SK-N-SH (cell line): ENCODE measurements around the gene EDIL3. TPM values are rescaled to one million over a fixed set of nuclear protein-coding genes. Genes with fewer than 3 reads are reported as not detected.

ENCODE experiments used
- CTCF ChIA-PET: fragments of 300-600, 350-600 bp; formaldehyde crosslinking; extraction: SDS; loops from one replicate; lab custom pipeline; 2021; lab: Yijun Ruan, JAX
- POLR2A ChIA-PET: fragments of 350-600 bp; sonication (Branson Sonifier 250); formaldehyde crosslinking; extraction: SDS; loops from one replicate; lab custom pipeline; 2020; ENCODE audit warnings: antibody characterized with exemption, inconsistent platforms; lab: Yijun Ruan, JAX
- DNase-seq: peaks from one replicate; pipeline ENCODE4 v3.0.0; 2012
- H2AFZ ChIP-seq: fragments of 200-600 bp; sonication (generic); 2 replicates; pipeline ENCODE4 v1.8.1; 2016; ENCODE audit warnings: antibody characterized with exemption, mild to moderate bottlenecking, low read depth
- H3F3A ChIP-seq: fragments of 200-600 bp; sonication (generic); replicated peaks from 2 replicates; pipeline ENCODE3; 2016; ENCODE audit warnings: antibody characterized with exemption, mild to moderate bottlenecking; ENCODE audit not compliant: insufficient read depth
- H3K27ac ChIP-seq, 2 experiments: fragments of 200-500 bp in 1 of 2; fragments of 200-600 bp in 1 of 2; sonication (Bioruptor generic) in 1 of 2; sonication (generic), shearing (Covaris generic) in 1 of 2; 2 replicates each; pipeline versions ENCODE4 v1.5.1 to v1.6.1; 2014 to 2016; ENCODE audit warnings: low read depth in 2 of 2, inconsistent platforms in 1 of 2, low read length in 1 of 2, mild to moderate bottlenecking in 1 of 2, mixed read lengths in 1 of 2
- H3K27me3 ChIP-seq: fragments of 200-600 bp; sonication (generic), shearing (Covaris generic); 2 replicates; pipeline ENCODE4 v1.6.1; 2016; ENCODE audit warnings: mixed run types; ENCODE audit not compliant: insufficient read depth
- H3K36me3 ChIP-seq, 2 experiments: fragments of 200-500 bp in 1 of 2; fragments of 200-600 bp in 1 of 2; sonication (Bioruptor generic) in 1 of 2; sonication (generic) in 1 of 2; replicated peaks in 1 of 2; 2 replicates each; pipeline versions ENCODE3 to v1.5.1; 2014 to 2016; ENCODE audit warnings: low read length in 1 of 2, mild to moderate bottlenecking in 1 of 2; ENCODE audit not compliant: insufficient read depth in 2 of 2, control insufficient read depth in 1 of 2
- H3K4me1 ChIP-seq, 2 experiments: fragments of 200-500 bp in 1 of 2; fragments of 200-600 bp in 1 of 2; sonication (Bioruptor generic) in 1 of 2; sonication (generic), shearing (Covaris generic) in 1 of 2; 2 replicates each; pipeline versions ENCODE4 v1.5.1 to v1.6.1; 2014 to 2016; ENCODE audit warnings: low read depth in 1 of 2, low read length in 1 of 2, mixed run types in 1 of 2; ENCODE audit not compliant: insufficient read depth in 2 of 2, control insufficient read depth in 1 of 2
- H3K4me2 ChIP-seq: fragments of 200-600 bp; sonication (generic), shearing (Covaris generic); 2 replicates; pipeline ENCODE4 v1.6.1; 2017; ENCODE audit warnings: mixed run types
- H3K4me3 ChIP-seq, 2 experiments: fragments of 200-500 bp in 1 of 2; fragments of 200-600 bp in 1 of 2; sonication (Bioruptor generic) in 1 of 2; sonication (generic), shearing (Covaris generic) in 1 of 2; 2 replicates each; pipeline versions ENCODE4 v1.5.1 to v1.8.1; 2014 to 2016; ENCODE audit warnings: low read depth in 2 of 2, inconsistent platforms in 1 of 2, low read length in 1 of 2, mild to moderate bottlenecking in 1 of 2, mixed read lengths in 1 of 2, moderate library complexity in 1 of 2
- H3K79me2 ChIP-seq: fragments of 200-600 bp; sonication (generic); 2 replicates; pipeline ENCODE4 v1.8.1; 2017; ENCODE audit warnings: mild to moderate bottlenecking; ENCODE audit not compliant: insufficient read depth
- H3K9ac ChIP-seq: fragments of 200-600 bp; sonication (generic); 2 replicates; pipeline ENCODE4 v1.6.1; 2017; ENCODE audit warnings: mixed run types
- H3K9me2 ChIP-seq: fragments of 200-600 bp; sonication (generic); 2 replicates; pipeline ENCODE4 v1.6.1; 2017; ENCODE audit warnings: mixed run types
- H3K9me3 ChIP-seq: fragments of 200-600 bp; sonication (generic); 2 replicates; pipeline ENCODE4 v1.6.1; 2017; ENCODE audit warnings: mixed run types, mild to moderate bottlenecking, moderate library complexity
- H4K20me1 ChIP-seq: fragments of 200-600 bp; sonication (generic); 2 replicates; pipeline ENCODE4 v1.6.1; 2017; ENCODE audit warnings: mild to moderate bottlenecking, mixed run types; ENCODE audit not compliant: insufficient read depth
- CHD2 ChIP-seq: fragments of 150-350 bp; IDR thresholded peaks from 2 replicates; pipeline ENCODE4 v1.6.1; 2018; ENCODE audit warnings: low read length; ENCODE audit not compliant: partially characterized antibody
- FOSL2 ChIP-seq: IDR thresholded peaks from 2 replicates; pipeline ENCODE4 v1.4.0; 2012; ENCODE audit warnings: low read depth, mild to moderate bottlenecking, moderate library complexity, borderline replicate concordance
- FOXM1 ChIP-seq: IDR thresholded peaks from 2 replicates; pipeline ENCODE4 v1.4.0; 2012; ENCODE audit warnings: low read depth, mild to moderate bottlenecking
- GATA2 ChIP-seq: sonication (generic); formaldehyde crosslinking; IDR thresholded peaks from 2 replicates; pipeline ENCODE4 v1.5.0; 2020; ENCODE audit warnings: mild to moderate bottlenecking, missing genetic modification reagents
- JUND ChIP-seq: IDR thresholded peaks from 2 replicates; pipeline ENCODE4 v1.4.0; 2012
- POLR2AphosphoS5 ChIP-seq: IDR thresholded peaks from 2 replicates; pipeline ENCODE4 v1.6.1; 2012; ENCODE audit warnings: low read depth, low read length
- RCOR1 ChIP-seq: fragments of 150-350 bp; IDR thresholded peaks from 2 replicates; pipeline ENCODE4 v1.6.1; 2017; ENCODE audit warnings: antibody characterized with exemption, low read length
- RXRA ChIP-seq: IDR thresholded peaks from 2 replicates; pipeline ENCODE4 v1.4.0; 2012; ENCODE audit warnings: low read depth, mild to moderate bottlenecking, borderline replicate concordance
- SIN3A ChIP-seq: IDR thresholded peaks from 2 replicates; pipeline ENCODE4 v1.6.1; 2012; ENCODE audit warnings: low read depth, mild to moderate bottlenecking, low read length, moderate library complexity, borderline replicate concordance
- SMC3 ChIP-seq: IDR thresholded peaks from 2 replicates; pipeline ENCODE4 v1.6.1; 2012; ENCODE audit warnings: low read depth, low read length, improper control_type of control experiment
- TAF1 ChIP-seq: IDR thresholded peaks from 2 replicates; pipeline ENCODE4 v1.6.1; 2012; ENCODE audit warnings: low read depth, mild to moderate bottlenecking, low read length, moderate library complexity, borderline replicate concordance
- YY1 ChIP-seq: IDR thresholded peaks from 2 replicates; pipeline ENCODE4 v1.4.0; 2012; ENCODE audit warnings: low read depth, mild to moderate bottlenecking
- WGBS: methylation state at CpG from one replicate; pipeline ENCODE4 v1.1.6; 2017; ENCODE audit warnings: low lambda C conversion rate; 5-methylcytosine and 5-hydroxymethylcytosine counted together
- polyA plus RNA-seq, 3 experiments: library from polyadenylated mRNA; depleted of rRNA; stranded (reverse); fragments of >200 nt; gene quantifications; 2 replicates each; pipeline ENCODE4 v1.2.3, GENCODE V29; 2012
- TF ChIP-seq, protein P1 (sequence below): IDR thresholded peaks from 2 replicates; pipeline ENCODE4 v1.4.0; 2012; ENCODE audit warnings: low read depth, borderline replicate concordance
- TF ChIP-seq, protein P2 (sequence below): IDR thresholded peaks from 2 replicates; pipeline ENCODE4 v1.6.1; 2012; ENCODE audit warnings: mild to moderate bottlenecking, low read depth, low read length, moderate library complexity
- TF ChIP-seq, protein P3 (sequence below): fragments of 150-350 bp; IDR thresholded peaks from 2 replicates; pipeline ENCODE4 v1.6.1; 2017; ENCODE audit warnings: antibody characterized with exemption, low read length, low read depth, borderline replicate concordance

EDIL3 gene
- polyA plus RNA-seq, 1 of the 3 experiments (the other 2 are of a cell fraction): 51.5 TPM

DNA sequence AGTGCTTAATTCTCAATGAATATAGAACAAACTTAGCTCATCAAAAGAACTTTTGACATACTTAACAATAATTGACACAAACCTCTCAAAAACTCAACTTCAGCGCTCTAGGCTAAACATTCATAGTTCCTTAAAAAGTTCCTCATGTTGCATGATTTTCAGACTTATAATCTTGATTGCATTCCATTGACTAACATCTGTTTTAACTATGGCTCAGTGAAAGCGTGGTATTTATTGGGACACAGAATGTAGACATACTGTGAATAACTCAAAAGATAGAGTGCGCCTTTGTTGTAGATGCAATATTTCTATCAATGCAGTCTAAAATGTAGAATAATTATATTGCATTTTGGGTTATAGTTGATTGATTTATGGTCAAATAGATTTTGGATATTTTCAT is 436.9 kb downstream of the EDIL3 start:
- no peaks in the 10 kb centered on the region for H3F3A ChIP-seq

DNA sequence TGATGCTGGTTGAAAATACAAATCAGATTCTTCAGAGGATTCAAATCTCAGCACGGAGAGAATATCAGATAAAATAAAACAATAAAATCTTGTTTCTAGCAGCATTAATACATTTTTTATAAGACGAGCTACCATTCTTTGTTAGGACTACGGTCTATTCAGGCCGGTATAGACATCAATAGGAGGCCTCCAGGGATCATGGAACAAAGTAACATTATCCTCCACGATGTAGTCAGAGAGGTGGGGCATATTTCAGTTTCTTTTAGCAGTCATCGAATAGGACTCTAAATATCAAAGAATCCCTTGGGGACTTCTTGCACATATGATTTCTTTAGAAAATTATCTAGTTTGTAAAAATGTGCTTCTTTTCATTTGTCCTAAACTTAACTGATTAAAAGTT is 438.2 kb downstream of the EDIL3 start:
- Histone ChIP-seq H2AFZ (no peak overlapping the region), H3K4me1 (no peaks in the 10 kb centered on the region; a peak in 1 of 4 replicates), H3K9ac (no peak overlapping the region), H3F3A (no peaks in the 10 kb centered on the region), H3K4me2 (no peak overlapping the region), H3K27me3 (no peaks in the 10 kb centered on the region), H3K27ac (no peak overlapping the region), H3K9me2 (no peaks in the 10 kb centered on the region), H3K4me3 (no peak overlapping the region), H4K20me1 (no peaks in the 10 kb centered on the region), H3K9me3 (no peaks in the 10 kb centered on the region), H3K79me2 (no peaks in the 10 kb centered on the region), H3K36me3 (peaks cover 5 to 22% of the 10 kb centered on the region in 2 experiments)
- no peak for DNase-seq
- ChIA-PET POLR2A (no interaction called here), CTCF (no interaction called here)
- TF ChIP-seq RCOR1 (no peak), FOSL2 (no peak), RXRA (no peak), SMC3 (no peak), FOXM1 (no peak), SIN3A (no peak), YY1 (no peak)
- TF ChIP-seq, protein P1, sequence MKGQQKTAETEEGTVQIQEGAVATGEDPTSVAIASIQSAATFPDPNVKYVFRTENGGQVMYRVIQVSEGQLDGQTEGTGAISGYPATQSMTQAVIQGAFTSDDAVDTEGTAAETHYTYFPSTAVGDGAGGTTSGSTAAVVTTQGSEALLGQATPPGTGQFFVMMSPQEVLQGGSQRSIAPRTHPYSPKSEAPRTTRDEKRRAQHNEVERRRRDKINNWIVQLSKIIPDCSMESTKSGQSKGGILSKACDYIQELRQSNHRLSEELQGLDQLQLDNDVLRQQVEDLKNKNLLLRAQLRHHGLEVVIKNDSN: no peak
- TF ChIP-seq, protein P2, sequence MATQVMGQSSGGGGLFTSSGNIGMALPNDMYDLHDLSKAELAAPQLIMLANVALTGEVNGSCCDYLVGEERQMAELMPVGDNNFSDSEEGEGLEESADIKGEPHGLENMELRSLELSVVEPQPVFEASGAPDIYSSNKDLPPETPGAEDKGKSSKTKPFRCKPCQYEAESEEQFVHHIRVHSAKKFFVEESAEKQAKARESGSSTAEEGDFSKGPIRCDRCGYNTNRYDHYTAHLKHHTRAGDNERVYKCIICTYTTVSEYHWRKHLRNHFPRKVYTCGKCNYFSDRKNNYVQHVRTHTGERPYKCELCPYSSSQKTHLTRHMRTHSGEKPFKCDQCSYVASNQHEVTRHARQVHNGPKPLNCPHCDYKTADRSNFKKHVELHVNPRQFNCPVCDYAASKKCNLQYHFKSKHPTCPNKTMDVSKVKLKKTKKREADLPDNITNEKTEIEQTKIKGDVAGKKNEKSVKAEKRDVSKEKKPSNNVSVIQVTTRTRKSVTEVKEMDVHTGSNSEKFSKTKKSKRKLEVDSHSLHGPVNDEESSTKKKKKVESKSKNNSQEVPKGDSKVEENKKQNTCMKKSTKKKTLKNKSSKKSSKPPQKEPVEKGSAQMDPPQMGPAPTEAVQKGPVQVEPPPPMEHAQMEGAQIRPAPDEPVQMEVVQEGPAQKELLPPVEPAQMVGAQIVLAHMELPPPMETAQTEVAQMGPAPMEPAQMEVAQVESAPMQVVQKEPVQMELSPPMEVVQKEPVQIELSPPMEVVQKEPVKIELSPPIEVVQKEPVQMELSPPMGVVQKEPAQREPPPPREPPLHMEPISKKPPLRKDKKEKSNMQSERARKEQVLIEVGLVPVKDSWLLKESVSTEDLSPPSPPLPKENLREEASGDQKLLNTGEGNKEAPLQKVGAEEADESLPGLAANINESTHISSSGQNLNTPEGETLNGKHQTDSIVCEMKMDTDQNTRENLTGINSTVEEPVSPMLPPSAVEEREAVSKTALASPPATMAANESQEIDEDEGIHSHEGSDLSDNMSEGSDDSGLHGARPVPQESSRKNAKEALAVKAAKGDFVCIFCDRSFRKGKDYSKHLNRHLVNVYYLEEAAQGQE: no peak
- WGBS: 77% methylated on average over 6 of the region's 6 CpGs

More for the DNA sequence above, 436.9 kb downstream of the EDIL3 start:
- ChIA-PET POLR2A (no interaction called here), CTCF (no interaction called here)
- H3K9me3 ChIP-seq: no peaks in the 10 kb centered on the region
- H3K27me3 ChIP-seq: no peaks in the 10 kb centered on the region
- H3K9me2 ChIP-seq: no peaks in the 10 kb centered on the region
- no peaks in the 10 kb centered on the region for H4K20me1 ChIP-seq
- H3K36me3 ChIP-seq: peaks cover 5 to 22% of the 10 kb centered on the region in 2 experiments
- H2AFZ ChIP-seq: no peak overlapping the region
- TF ChIP-seq TAF1: no peak
- TF ChIP-seq, protein P3, sequence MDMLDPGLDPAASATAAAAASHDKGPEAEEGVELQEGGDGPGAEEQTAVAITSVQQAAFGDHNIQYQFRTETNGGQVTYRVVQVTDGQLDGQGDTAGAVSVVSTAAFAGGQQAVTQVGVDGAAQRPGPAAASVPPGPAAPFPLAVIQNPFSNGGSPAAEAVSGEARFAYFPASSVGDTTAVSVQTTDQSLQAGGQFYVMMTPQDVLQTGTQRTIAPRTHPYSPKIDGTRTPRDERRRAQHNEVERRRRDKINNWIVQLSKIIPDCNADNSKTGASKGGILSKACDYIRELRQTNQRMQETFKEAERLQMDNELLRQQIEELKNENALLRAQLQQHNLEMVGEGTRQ: no peak
- no peak for TF ChIP-seq CHD2
- TF ChIP-seq GATA2 (CRISPR knock-in tag): no peak
- TF ChIP-seq, protein P2: no peak
- TF ChIP-seq SIN3A: no peak
- TF ChIP-seq JUND: no peak
- no peak for TF ChIP-seq POLR2AphosphoS5
- no peak overlapping the region for H3K4me2 ChIP-seq
- WGBS: 87% methylated on average over 3 of the region's 3 CpGs
- H3K9ac ChIP-seq: no peak overlapping the region
- no peak overlapping the region for H3K4me3 ChIP-seq
- H3K79me2 ChIP-seq: no peaks in the 10 kb centered on the region
- H3K27ac ChIP-seq: no peak overlapping the region
- no peaks in the 10 kb centered on the region; a peak in 1 of 4 replicates for H3K4me1 ChIP-seq
- no peak for DNase-seq
